DOHH2 (cell line): ENCODE data around the gene PCBD1.

Experiments
- EZH2phosphoT487 ChIP-seq: fragments of 200-600 bp; sonication (generic); IDR thresholded peaks from 2 replicates; pipeline ENCODE4 v1.6.1; 2017; ENCODE audit warnings: borderline replicate concordance, mild to moderate bottlenecking, antibody characterized with exemption, low read length, moderate library complexity, mixed read lengths
- TF ChIP-seq, protein P1 (sequence below): fragments of 200-600 bp; sonication (generic); IDR thresholded peaks from one replicate; pipeline ENCODE4 v1.5.1; 2014; ENCODE audit warnings: antibody characterized with exemption, mild to moderate bottlenecking, low read depth, low read length; ENCODE audit not compliant: poor library complexity, severe bottlenecking

DNA sequence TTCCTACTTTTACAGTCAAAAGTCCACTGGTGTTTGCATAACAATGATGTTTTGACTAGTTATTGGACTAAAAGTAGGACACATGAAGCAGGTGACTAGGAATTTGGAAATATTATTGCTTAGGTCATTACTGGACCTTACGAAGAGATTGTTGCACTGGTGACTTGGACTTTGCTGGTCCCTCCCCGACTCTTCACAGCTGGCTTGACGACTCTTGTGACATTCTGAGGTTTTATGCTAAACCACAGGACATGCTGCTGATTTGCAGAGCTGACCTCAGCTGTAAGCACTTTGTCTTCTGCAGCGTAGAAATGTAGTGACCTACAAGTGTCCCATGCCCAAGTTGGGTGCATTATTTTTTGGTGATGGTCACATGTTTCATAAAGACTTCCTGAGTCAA is 21.9 kb downstream of the PCBD1 start:
- TF ChIP-seq, protein P1, sequence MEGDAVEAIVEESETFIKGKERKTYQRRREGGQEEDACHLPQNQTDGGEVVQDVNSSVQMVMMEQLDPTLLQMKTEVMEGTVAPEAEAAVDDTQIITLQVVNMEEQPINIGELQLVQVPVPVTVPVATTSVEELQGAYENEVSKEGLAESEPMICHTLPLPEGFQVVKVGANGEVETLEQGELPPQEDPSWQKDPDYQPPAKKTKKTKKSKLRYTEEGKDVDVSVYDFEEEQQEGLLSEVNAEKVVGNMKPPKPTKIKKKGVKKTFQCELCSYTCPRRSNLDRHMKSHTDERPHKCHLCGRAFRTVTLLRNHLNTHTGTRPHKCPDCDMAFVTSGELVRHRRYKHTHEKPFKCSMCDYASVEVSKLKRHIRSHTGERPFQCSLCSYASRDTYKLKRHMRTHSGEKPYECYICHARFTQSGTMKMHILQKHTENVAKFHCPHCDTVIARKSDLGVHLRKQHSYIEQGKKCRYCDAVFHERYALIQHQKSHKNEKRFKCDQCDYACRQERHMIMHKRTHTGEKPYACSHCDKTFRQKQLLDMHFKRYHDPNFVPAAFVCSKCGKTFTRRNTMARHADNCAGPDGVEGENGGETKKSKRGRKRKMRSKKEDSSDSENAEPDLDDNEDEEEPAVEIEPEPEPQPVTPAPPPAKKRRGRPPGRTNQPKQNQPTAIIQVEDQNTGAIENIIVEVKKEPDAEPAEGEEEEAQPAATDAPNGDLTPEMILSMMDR: no peak
- no peak for TF ChIP-seq EZH2phosphoT487
